ENCODE results near the gene PGM2. TPM values are rescaled to one million over a fixed set of nuclear protein-coding genes. Genes with fewer than 3 reads are reported as not detected.
"Not testable (repeated sequence)": the region's sequence is repeated elsewhere in the genome, so short reads cannot be mapped to it uniquely, and the experiment has no call there.

PGM2 gene
- total RNA-seq, 1 donor: 16.4 TPM

GRCh38 chr4:37816006-37816405, 10.5 kb upstream of the PGM2 start:
- peak in 1 of 3 donors; percentile 37 for DNase-seq (ENCODE audit: low read depth in 2 of 3, low spot score in 2 of 3)

- DNase-seq (ENCODE audit: low read depth in 2 of 3, low spot score in 2 of 3): no peak
Observed at GRCh38 chr4:37816719-37817118, 9.8 kb upstream of the PGM2 start.

DNA sequence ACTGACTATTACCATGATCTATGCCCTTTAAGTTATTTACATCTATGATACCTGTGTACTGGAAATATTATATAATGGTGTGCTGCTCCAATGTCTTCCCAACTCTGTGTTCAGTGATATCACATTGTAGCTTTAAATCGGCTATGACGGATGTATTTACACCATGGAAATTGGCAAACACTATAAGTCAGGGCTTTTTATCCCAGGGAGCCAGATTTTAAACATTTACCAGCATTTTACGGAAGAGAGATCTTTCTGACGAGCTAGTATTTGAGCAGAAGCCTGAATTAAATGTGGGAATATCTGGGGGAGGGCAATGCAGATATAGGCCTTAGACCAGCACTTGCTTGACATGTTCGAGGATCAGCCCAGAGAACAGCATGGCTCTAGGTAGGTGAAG, 7.7 kb upstream of the PGM2 start:
- no peak for DNase-seq (ENCODE audit: low read depth in 2 of 3, low spot score in 2 of 3)

DNA sequence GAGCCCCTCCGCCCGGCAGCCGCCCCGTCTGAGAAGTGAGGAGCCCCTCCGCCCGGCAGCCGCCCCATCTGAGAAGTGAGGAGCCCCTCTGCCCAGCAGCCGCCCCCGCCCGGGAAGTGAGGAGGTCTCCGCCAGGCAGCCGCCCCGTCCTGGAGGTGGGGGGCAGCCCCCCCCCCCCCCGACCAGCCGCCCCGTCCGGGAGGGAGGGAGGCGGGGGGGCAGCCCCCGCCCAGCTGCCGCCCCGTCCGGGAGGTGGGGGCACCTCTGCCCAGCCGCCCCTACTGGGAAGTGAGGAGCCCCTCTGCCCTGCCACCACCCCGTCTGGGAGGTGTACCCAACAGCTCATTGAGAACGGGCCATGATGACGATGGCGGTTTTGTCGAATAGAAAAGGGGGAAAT, 6.0 kb upstream of the PGM2 start:
- not testable (repeated sequence) for DNase-seq (ENCODE audit: low read depth in 2 of 3, low spot score in 2 of 3)

GRCh38 chr4:37821953-37822605, 4.4 kb upstream of the PGM2 start:
- no peak for DNase-seq (ENCODE audit: low read depth in 2 of 3, low spot score in 2 of 3)

DNA sequence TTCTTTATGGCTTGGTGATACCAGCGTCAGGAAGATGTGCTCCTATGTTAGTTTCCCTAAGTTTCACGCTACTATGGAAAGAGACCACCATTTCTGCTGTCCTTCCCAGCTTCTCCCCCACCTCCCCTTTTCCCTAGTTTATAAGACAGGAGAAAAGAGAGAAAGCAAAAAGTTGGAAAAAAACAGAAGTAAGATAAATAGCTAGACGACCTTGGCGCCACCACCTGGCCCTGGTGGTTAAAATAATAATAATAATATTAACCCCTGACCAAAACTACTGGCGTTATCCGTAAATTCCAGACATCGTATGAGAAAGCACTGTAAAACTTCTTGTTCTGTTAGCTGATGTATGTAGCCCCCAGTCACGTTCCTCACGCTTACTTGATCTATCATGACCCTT, 985 bp upstream of the PGM2 start:
- DNase-seq (ENCODE audit: low read depth in 2 of 3, low spot score in 2 of 3): not testable (repeated sequence)

DNA sequence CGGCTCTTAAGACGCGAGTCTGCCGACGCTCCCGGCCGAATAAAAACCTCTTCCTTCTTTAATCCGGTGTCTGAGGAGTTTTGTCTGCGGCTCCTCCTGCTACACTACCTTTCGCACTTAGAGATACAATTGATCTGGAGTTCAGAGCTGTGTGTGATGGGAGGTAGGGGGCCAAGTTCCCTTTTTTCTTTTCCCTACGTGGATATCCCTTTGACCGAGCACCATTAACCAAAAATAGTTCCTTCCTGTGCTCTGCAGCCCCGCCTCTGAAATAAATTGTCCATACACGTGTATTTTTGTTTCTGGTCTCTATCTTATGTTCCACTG, 555 bp upstream of the PGM2 start:
- DNase-seq (ENCODE audit: low read depth in 2 of 3, low spot score in 2 of 3): peak in 1 of 3 donors; percentile 69

GRCh38 chr4:37827030-37827685, 672 bp downstream of the PGM2 start:
- no peak for DNase-seq (ENCODE audit: low read depth in 2 of 3, low spot score in 2 of 3)

DNA sequence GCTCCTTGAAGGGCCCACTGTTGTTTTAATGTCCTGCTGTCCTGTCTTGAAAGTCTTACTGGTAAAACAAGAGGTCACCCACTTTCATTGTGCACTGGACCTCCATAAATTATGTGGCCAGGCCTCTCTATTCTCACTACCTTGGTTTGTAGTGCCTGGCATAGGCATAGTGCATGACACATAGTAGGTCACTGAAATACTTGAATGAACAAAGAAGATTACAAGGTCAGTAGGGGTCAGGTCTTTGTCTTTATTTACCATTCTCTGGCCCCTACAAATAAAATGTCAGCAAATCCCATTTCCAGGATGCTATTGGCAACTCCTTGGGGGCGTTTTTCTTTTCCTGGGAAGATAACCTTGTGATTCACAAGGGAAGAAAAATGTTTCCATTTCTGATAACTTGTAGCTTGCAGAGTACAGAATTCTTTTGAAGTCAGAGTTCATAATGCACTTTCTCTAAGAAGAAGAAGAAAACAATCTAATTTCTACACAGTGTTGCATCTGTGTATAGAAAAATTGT, 1.4 kb downstream of the PGM2 start:
- DNase-seq (ENCODE audit: low read depth in 2 of 3, low spot score in 2 of 3): no peak

GRCh38 chr4:37828843-37829242, 2.4 kb downstream of the PGM2 start:
- no peak for DNase-seq (ENCODE audit: low read depth in 2 of 3, low spot score in 2 of 3)

DNA sequence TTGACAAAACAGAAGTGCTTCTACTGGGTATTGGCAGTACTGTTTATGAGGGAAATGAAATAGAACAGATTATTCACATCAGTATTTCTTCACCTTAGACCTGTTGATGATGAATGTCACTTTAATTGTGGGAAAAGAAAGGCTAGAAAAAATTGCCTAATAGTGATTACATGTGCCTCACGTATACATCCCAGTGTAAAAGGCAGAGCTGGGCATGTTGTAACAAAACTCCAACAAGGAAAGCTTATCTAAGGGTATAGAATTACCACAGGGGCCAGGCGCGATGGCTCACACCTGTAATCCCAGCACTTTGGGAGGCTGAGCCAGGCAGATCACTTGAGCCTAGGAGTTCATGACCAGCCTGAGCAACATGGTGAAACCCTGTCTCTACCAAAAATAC, 4.2 kb downstream of the PGM2 start:
- DNase-seq (ENCODE audit: low read depth in 2 of 3, low spot score in 2 of 3): no peak

DNA sequence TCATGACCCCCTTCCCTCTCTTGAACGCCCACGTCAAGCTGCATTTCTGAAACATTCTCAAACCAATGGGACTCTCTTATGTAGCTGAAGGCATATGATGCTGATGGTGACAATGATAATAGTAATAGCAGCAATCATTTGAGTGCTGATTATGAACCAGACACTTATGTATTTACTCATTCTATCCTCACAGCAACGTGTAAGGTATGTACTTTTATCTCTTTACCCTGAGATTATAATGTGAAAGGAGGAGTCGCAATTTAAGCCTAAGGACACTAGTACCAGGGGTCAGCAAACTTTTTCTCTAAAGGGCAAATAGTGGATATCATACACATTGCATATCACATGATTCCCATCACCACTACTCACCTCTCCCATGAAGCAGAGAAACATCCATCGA, 8.5 kb downstream of the PGM2 start:
- DNase-seq (ENCODE audit: low read depth in 2 of 3, low spot score in 2 of 3): no peak

DNA sequence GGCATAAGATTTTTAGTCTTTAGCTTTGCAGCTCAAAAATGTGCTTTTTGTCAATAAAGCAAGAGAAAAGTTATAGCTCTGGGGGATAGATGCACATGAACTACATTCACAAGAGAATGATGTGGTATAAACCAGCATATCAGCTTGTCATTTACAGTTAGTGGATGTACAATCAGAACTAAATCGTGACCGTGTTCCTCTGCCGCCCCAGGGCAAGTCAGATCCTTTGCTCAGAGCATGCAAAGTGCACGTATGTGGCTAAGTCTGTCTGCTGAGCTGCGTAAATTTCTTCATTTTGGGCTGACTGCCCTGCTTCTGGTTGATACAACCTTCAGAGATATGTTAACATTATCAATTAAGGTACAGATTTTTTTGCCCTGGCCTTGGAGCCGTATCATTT, 9.3 kb downstream of the PGM2 start:
- DNase-seq (ENCODE audit: low read depth in 2 of 3, low spot score in 2 of 3): no peak

DNA sequence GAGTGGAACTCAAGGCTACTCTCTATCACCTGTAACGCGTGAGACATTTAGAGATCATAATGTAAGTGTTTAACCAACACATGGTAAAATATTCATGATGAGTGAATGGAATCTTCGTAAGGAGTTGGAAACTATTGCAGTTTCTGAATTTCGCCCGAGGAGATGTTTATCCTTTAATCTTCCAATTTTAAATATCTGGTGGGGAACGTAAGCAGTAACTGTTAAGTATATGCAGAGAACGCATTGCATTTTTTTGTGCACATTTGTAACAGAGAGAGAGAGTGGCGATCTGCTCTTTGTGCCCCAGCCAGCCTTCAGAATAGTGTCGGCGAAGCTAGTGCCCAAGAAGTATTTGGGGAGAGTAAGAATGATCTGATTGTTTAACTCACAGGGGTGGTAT, 9.8 kb downstream of the PGM2 start:
- no peak for DNase-seq (ENCODE audit: low read depth in 2 of 3, low spot score in 2 of 3)

- DNase-seq (ENCODE audit: low read depth in 2 of 3, low spot score in 2 of 3): peak in 1 of 3 donors; percentile 24
Observed at GRCh38 chr4:37836838-37837440, 10.5 kb downstream of the PGM2 start.

- peak in 2 of 3 donors; percentile 37 to 51 for DNase-seq (ENCODE audit: low read depth in 2 of 3, low spot score in 2 of 3)
Observed at GRCh38 chr4:37837446-37837845, 11.0 kb downstream of the PGM2 start.

- DNase-seq (ENCODE audit: low read depth in 2 of 3, low spot score in 2 of 3): no peak
Observed at GRCh38 chr4:37839426-37839825, 12.9 kb downstream of the PGM2 start.

DNA sequence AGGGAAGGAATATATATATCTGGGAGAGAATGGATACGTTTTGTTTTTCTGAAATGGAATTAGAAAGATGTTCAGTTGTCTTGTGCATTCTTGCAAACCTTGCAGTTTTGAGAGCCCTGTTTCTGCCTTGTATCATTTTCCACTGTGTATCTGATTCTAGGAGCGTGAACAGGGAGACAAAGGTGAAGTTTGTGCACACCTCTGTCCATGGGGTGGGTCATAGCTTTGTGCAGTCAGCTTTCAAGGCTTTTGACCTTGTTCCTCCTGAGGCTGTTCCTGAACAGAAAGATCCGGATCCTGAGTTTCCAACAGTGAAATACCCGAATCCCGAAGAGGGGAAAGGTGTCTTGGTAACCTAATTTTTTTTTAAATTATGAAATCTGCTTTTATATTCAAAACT, 17.7 kb downstream of the PGM2 start:
- DNase-seq (ENCODE audit: low read depth in 2 of 3, low spot score in 2 of 3): no peak

DNA sequence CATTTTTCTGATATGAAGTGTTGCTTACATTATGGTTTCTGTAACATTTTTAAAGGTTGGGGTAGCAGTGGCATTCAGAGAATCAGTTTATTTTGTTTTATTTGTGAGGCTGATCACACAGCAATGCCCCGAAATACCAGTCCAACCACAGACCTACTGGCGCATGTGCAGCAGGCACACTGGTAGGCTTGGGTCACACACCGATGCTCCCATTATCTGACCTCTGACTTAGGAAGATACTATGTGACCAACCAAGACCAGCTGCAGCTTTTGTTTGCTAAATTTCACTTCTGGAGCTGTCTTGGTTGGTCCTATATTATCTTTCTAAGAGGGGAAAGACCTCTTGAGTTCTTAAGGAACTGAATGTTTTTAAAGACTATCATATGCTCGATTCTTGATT, 18.7 kb downstream of the PGM2 start:
- no peak for DNase-seq (ENCODE audit: low read depth in 2 of 3, low spot score in 2 of 3)

- no peak for DNase-seq (ENCODE audit: low read depth in 2 of 3, low spot score in 2 of 3)
Observed at GRCh38 chr4:37847311-37847884, 20.9 kb downstream of the PGM2 start.

- no peak for DNase-seq (ENCODE audit: low read depth in 2 of 3, low spot score in 2 of 3)
Observed at GRCh38 chr4:37852376-37852775, 25.9 kb downstream of the PGM2 start.

DNA sequence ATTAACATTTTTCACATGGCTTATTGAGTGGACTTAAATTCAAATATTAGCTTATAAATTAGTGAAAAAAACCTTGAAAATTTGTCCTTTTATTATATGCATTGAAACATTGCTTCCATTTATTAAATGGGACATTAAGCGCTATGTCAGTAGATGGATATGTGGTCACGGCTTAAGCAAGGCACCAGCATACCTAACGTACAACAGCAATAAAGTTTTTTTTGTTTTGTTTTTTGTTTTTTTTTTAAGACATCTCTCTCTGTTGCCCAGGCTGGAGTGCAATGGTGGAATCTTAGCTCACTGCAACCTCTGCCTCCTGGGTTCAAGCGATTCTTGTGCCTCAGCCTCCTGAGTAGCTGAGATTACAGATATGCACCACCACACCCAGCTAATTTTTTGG, 31.6 kb downstream of the PGM2 start:
- DNase-seq (ENCODE audit: low read depth in 2 of 3, low spot score in 2 of 3): no peak
